Suppressor macrophage (primary cell): Measurements from ENCODE around the gene FAM24B.

ENCODE experiments used
- DNase-seq, 4 experiments: peaks; one replicate each; pipeline ENCODE4 v3.0.0-alpha.2; 2020 to 2022

The FAM24B gene

DNA sequence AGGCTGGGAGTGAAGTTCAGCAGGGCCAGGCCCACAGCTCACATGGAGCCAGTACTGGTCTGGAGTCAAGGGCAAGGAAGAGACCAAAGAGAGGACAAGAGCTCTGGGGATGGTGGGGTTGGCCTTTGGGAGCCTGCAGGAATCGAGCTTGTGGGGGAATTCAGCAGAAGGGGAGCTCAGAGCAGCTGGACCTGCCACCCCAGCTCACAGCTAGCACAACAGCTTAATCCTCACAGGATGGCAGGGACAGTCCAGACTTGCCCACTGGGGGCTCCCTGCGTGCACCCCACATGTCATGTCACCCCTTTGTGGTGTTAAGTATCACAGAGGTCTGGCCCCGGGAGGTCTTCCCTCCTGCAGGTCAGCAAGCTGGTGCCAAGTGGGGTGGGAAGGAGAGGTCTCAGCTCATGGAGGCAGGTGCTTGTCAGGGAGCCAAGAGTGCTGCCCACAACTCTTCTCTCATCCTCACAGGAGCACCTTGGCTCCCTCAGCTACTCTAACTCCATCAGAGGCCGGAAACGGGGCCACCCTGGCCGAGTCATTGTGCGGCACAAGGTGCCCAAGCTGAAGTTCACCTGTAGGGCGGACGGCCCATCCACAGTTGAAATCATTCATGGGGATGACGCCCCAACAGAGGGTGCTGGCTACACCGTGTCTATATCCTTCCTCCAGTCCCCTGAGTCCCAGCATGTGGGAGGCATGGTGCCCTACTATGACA lies 56.2 kb downstream of the FAM24B start:
- no peak for DNase-seq

DNA sequence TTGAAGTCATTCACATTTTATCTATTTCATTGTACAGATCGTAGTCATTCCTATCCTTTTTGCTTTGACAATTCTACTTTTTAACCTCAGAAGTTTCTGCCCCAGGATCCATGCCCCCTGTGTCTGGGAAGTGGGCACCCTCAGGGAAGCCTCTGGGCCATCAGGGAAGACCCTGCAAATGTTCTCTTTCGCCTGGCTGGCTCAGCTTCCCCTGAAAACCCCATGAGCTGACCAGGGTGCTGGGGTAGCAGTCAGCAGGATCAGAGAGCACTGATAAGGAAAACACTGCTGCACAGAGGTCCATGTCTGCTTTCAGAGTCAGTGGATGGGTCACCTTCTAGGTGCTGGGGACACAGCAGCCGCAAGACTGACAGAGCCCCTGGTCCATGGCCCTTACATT lies 57.6 kb downstream of the FAM24B start:
- DNase-seq, result no peak

DNA sequence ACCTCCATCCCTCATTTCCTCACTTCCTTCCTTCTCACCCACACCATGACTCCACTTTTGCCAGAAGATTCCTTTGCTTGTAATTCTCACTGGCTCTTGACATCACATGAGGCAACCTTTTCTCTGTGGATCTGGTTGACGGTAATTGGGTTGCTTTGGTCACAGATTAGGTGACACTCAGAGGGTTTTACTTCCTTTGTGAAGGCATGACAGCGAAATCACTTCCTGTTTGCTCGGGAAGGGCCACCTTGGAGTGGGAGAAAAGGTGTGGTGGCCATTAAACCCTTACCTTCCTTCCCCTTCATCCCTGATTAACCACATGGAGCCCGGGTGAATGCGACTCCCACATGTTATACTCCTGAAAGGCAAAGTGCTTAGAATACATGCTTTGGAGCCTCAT lies 63.9 kb downstream of the FAM24B start:
- no peak for DNase-seq

DNA sequence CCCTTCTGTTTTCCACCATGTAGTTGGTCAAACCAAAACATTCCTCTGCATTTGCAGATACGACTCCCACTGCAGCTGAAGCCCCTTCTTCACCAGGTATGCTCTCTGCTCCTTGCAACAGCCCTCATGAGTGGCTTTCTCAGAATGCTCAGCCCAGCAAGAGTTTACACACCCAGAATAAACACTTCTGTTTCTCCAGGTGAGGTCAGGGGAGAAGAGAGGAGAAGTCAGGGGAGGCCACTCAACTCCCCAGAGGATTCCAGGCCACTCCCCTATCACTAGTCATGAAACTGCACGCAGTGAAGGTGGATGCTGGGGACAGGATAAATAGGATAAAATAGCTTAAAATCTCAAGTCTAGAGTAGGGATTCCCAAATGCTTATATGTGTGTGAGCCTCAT lies 64.9 kb downstream of the FAM24B start:
- DNase-seq, result no peak

DNA sequence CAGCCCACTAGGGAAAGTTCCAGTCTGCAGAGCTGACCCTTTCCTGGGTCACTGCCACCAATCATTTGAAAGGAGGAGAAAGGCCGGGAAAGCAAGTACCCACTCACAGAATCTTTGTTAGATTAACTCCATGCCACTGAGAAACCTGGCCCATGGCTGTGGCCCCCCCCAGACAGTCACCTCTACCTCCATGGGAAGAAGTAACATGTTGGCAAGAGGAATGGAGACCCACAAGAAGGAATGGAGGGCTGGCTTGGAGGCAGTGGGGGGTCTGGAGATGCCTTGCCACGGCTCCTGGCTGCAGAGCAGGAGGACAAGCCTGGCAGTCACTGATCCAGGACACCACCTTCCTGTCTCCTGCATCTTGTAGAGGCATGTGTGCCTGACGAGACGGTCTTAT lies 66.6 kb downstream of the FAM24B start:
- no peak for DNase-seq

DNA sequence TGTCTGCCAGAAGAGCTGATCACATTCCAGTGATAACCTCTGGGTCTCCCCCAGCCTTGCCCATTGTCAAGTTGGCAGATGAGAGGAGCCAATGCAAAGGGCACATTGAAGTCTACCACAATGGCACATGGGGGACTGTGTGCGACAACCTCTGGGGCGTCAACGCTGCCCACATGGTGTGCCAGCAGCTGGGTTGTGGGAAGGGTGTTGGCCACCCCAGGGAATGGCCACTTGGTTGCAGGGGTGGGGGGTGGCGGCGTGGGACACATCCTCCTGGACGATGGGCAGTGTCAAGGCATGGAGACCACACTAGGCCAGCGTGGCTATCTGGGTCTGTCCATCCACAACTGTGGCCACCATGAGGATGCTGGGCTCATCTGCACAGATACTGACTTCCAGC lies 77.1 kb downstream of the FAM24B start:
- no peak for DNase-seq
